A549 treated with AZD9567 at 1 μM for 4 hours (cell line): ENCODE measurements around the gene ENOX1. TPM values are rescaled to one million over a fixed set of nuclear protein-coding genes. Genes with fewer than 3 reads are reported as not detected.

Source experiments
- total RNA-seq: library from RNA; stranded (reverse); fragments of 200-300 nt; extraction: Qiagen RNA extraction; gene quantifications from 5 replicates; pipeline ENCODE4 v1.2.3, GENCODE V29; 2022; ENCODE audit not compliant: insufficient read depth

ENOX1 gene
- total RNA-seq = 1.2 to 1.9 TPM (median 1.3 TPM) in 5 replicates

DNA sequence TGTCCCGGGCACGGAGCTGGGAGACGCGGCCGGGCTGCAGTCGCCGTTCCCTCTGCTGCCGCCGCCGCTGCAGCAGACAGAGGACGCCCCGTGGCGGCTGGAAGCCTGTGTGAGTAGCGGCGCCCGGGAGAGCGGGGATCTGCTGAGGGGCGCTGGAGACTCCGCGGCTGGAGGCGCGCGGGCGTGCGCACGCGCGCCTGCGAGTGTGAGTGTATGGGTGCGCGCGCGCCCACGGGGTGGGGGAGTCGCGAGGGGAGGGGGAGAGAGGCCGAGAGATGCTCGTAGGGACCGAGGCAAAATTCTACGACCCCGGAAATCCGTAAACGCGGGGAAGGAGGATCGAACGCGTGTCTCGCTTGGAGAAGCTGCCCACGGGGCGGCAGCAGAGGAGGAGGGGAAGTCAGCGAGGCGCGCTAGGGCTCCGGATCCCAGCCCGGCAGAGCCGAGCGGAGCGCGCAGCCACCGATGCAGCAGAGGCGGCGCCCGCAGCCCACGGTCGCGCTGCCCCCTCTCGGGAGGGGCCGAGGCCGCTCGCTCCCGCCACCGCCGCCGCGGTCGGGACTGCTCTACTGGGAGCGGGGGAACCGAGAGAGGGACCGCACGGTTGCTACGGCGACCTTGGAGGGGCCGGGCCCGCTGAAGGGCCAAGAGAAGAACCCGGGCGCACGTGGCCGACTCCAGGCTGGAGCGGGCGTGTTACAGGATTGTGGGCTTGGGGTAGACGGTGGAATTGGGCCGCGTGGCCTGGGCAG, at the start of gene ENOX1:
TSS of gene ENOX1 (minus strand) at position 207 of the 752 bp plus-strand sequence.

Other genes starting within 250 kb of the ENOX1 start
- gene CCDC122, start 92.8 kb upstream of the ENOX1 start, total RNA-seq = 2.3 to 3.0 TPM (median 2.6 TPM) in 4 of 5 replicates, not detected in the other
- gene LACC1, start 92.9 kb upstream of the ENOX1 start, total RNA-seq = 0.77 to 2.8 TPM (median 2.7 TPM) in 5 replicates